GM19238 (cell line): ENCODE measurements around the gene ARL3.
"Not testable (repeated sequence)": the region's sequence is repeated elsewhere in the genome, so short reads cannot be mapped to it uniquely, and the experiment has no call there.

Source experiments
- DNase-seq: peaks from one replicate; pipeline ENCODE4 v3.0.0; 2011; ENCODE audit warnings: low spot score; ENCODE audit not compliant: insufficient read length

ARL3 gene

GRCh38 chr10:102704915-102705314 is 9.3 kb downstream of the ARL3 start:
- no peak for DNase-seq

GRCh38 chr10:102702742-102703141 is 11.5 kb downstream of the ARL3 start:
- DNase-seq, result no peak

- no peak for DNase-seq
Observed at GRCh38 chr10:102701796-102702195, 12.4 kb downstream of the ARL3 start.

- no peak for DNase-seq
Observed at GRCh38 chr10:102701272-102701671, 12.9 kb downstream of the ARL3 start.

- DNase-seq, result no peak
Observed at GRCh38 chr10:102698894-102699293, 15.3 kb downstream of the ARL3 start.

GRCh38 chr10:102696736-102697135 is 17.5 kb downstream of the ARL3 start:
- DNase-seq, result no peak

- DNase-seq, result not testable (repeated sequence)
Observed at GRCh38 chr10:102695401-102695800, 18.8 kb downstream of the ARL3 start.

GRCh38 chr10:102691285-102692066 is 22.7 kb downstream of the ARL3 start:
- DNase-seq, result no peak

- DNase-seq, result no peak
Observed at GRCh38 chr10:102683736-102684135, 30.5 kb downstream of the ARL3 start.

- no peak for DNase-seq
Observed at GRCh38 chr10:102682981-102683380, 31.2 kb downstream of the ARL3 start.

GRCh38 chr10:102682416-102682815 is 31.8 kb downstream of the ARL3 start:
- no peak for DNase-seq

GRCh38 chr10:102681696-102682095 is 32.5 kb downstream of the ARL3 start:
- DNase-seq, result no peak

GRCh38 chr10:102679596-102679995 is 34.6 kb downstream of the ARL3 start:
- no peak for DNase-seq

- DNase-seq, result no peak
Observed at GRCh38 chr10:102678842-102679289, 35.3 kb downstream of the ARL3 start.

GRCh38 chr10:102678068-102678400 is 36.2 kb downstream of the ARL3 start:
- DNase-seq, result no peak

- DNase-seq, result no peak
Observed at GRCh38 chr10:102677331-102678067, 36.7 kb downstream of the ARL3 start.

GRCh38 chr10:102676534-102677315 is 37.5 kb downstream of the ARL3 start:
- DNase-seq, result no peak

- no peak for DNase-seq
Observed at GRCh38 chr10:102675666-102676533, 38.3 kb downstream of the ARL3 start.

- DNase-seq, result no peak
Observed at GRCh38 chr10:102675011-102675665, 39.1 kb downstream of the ARL3 start.

GRCh38 chr10:102674566-102674965 is 39.6 kb downstream of the ARL3 start:
- DNase-seq, result no peak
